Stimulated activated CD8-positive, alpha-beta memory T cell treated with anti-CD3 and anti-CD28 coated beads, Interleukin-15, amount 100 ng/mL, for 4 hours (primary cell): ENCODE measurements around the gene PEAR1.

Experiments
- DNase-seq, 2 donors: peaks; one replicate each; pipeline ENCODE4 v3.0.0-alpha.2; 2020; ENCODE audit warnings: low read depth in 2 of 2

The PEAR1 gene

DNA sequence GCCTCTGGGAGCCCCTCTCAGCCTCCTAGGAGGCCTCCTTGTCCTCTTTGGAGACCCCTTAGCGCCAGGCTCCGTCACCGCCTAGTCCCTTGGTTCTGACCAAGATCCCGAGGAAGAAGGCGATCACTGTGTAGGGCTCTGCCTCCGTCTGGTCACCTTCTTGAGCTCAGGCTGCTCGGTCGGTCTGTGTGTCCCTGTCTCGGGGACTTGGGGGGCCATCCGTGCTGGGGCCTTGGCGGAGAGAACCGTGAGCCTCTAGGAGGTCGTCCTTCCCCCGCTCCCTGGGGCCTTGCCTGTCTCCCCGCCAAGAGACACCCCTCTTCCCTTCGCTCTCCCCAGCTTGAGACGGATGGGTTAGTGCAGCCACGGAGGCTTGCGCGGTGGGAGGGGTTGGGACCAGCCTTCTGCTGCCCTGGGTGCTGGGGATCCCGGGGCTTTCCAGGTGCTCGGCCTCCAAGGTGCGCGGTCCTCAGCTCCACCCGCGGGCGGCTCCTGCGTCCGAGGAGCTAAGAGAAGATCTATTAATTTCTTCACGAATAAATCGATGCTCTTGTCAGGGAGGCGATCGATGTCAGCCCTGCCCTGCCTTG is 33.9 kb upstream of the PEAR1 start:
- DNase-seq = no peak

DNA sequence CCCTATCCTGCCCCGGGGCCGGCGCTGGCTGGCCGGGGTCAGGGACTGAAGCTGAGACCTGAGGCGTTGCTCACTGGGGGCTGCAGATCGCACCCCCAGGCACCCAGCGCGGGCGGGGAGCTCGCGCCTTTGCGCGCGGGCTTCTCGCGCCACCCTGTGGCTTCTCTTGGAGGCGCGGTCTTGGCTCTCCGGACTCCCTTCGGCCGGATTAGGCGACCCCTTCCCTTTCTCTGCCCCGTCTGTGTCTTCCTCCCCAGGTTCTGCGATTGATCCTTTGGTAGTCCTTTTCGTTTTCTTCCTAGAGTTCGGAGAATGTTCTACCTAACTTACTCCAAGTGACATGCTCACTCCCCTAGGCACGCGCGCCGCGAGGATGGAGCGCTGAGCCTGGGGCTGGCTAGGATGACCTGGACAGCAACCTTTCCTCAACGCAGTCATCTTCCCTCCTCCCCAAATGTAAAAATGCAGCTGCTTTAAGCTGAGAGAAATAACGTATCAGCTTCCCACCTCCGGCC is 33.3 kb upstream of the PEAR1 start:
- no peak for DNase-seq

DNA sequence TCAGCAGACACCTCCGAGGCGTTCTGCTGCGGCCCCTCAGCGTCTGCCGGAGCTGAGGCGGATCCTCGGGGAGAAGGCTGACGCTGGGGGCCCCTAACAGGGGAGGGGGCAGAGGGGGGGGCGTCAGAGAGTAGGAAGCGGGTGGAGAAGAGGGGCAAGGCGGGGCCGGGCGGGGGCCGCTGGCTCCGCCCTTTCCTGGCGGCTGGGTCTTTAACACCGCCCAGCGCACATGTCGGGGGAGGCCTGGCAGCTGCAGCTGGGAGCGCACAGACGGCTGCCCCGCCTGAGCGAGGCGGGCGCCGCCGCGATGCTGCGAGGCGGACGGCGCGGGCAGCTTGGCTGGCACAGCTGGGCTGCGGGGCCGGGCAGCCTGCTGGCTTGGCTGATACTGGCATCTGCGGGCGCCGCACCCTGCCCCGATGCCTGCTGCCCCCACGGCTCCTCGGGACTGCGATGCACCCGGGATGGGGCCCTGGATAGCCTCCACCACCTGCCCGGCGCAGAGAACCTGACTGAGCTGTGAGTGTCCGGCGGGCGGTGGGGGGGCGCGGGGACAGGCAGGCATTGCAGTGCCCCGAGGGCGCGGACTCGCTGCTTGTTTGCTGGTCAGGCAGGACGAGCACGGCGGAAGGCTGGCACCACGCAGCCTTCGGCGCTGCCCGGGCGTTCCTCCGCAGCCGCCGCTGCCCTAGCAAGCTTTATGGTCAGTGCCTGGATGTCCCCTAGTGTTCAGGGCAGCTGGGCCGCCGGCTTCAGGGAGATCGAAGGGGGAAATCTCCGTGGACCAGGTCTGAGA is 32.7 kb upstream of the PEAR1 start, which contains the start of gene NTRK1:
NTRK1 (plus strand) TSS at position 238 of the 796 bp plus-strand sequence; CDS start at position 308, 70 bp downstream.
- peak in 1 of 2 donors; percentile 30 for DNase-seq

DNA sequence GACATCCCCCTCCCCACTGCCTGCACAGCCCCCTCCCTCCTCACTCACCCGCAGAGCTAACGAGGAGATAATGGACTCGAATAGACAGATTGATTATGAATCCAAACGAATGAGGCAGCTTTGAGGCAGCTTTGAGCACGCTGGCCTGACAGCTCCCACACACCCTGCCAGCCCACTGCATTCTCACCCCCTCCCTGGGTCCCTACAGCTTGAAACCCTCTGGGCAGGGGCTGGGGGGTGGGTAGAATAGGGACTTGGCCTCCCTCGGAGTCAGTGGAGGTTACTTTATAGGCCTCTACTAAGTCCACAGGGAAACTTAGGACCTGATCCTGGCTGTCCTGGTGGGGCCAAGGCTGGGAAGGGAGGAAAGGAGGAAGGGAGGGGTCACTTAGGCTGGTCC is 30.9 kb upstream of the PEAR1 start:
- no peak for DNase-seq

DNA sequence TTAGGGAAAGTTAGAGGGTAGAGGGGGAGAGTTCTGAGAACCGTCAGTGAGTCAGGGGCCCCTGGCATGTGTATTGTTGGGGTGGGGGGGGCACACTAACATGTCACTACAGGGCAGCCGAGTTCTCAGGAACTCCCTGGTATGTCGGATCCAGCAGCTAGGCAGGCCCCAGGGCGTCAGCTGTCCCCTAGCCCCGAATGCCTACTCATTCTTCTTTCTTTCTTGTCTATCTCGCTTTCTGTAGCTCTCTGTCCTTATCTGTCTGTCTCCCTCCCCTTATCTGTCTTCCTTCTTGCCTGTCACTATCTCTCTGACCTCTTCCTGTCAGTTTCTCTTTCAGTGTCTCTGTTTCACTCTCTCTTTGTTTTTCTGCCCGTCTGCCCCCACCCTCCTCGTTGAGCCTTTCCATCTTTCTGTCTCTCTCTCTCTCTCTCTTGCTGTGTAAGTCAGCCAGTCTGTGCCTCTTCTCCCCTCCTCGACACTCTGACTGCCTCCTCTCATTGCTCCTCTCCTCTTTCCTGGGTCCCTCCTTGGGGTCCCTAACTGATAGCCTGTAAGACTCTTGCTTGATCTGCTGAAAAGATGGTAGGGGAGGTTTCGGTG is 30.4 kb upstream of the PEAR1 start:
- no peak for DNase-seq

DNA sequence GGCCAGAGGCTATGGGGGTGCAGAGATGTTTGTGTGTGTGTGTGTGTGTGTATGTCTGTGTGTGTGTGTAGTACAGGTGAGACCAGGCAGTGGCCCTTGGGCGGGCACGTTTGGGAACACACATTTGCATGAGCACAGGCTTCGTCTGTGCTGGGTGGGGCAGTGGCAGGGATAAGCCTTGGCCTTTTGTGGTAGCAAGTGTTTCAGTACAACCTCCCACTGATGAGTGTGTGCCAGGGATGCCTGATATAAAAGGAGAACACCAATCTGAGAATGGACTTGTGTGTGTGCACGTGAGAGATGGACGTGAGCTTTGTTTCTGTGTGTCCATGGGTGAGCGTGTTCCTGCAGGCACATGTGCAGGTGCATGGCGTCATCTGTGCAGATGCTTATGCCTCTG is 29.9 kb upstream of the PEAR1 start:
- no peak for DNase-seq

DNA sequence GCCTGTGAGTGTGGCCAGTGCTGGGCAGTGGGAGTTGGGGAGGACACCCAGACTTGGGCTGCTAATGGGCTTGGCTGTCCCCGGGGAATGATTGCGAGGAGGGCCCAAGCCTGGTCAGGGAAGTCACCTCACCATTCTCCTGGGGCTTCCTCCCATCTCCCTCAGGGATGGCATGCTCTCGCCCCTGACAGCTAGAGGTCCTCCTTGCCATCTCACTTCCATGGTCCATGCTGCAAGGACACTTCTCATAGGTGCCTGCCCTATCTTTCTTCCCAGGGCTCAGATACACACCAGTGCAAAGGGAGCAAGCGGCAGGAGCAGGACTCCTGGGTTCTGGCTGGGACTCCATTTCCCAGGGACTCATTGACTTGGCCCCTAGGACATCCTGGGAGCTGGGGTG is 28.7 kb upstream of the PEAR1 start:
- DNase-seq = no peak

DNA sequence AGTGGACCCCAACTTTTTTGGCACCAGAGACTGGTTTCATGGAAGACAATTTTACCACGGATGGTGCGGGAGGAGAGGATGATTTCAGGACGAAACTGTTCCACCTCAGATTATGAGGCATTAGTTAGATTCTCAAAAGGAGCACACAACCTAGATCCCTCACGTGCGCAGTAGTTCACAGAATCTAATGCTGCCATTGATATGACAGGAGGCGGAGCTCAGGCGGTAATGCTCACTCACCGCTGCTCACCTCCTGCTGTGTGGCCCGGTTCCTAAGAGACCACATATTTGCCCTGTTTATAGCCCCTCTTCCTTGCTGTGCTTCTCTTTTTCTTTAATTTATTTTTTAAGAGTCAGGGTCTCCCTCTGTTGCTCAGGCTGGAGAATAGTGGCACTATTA is 28.3 kb upstream of the PEAR1 start:
- DNase-seq = no peak

DNA sequence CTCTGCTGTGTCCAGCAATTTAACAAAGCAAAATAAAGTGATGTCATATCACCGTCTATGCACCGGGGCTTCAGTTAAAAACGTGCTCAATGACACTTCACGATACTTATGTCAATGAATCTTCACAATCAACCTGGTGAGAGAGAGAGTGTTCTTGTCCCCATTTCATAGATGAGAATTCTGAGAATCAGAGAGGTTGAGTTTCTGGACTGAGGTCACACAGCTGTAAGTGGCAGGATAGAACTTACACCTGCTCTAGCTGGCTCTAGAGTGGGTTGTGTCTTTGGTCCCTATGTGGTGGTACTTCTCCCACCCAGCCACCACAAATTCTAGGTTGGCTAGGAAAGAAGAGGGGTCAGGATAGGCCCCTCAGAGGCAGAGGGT is 27.7 kb upstream of the PEAR1 start:
- DNase-seq = no peak

DNA sequence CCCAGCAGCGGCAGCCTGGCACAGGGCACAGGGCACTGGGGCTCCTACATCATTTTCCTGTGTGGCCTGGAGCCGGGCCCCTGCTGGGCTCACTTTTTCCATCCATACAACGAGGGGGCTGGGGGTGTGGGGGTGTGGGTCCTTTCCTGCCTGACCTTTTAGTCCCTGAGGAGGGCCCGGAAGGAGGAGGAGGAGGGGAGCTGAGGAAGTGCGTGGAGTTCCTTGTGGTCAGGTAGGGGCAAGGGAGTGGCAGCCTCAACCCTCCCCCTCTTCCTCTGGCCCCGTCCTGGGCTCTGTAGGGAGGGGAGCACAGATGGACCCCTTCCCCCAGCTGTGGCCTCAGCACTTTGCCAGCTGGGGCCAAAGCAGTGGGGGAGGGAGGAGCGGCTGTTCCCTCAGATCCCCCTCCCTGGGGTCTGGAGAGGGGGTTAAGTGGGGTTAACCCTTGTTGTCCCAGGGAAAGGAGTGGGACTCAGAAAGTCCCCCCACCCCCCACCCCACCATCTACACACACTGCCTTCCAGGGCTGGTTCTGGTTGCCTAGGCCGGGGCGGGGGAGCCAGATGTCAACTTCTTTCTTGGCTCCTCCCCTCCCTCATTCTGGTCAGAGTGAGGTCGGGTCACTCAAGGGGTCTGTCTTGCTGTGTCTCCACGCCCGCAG is 27.1 kb upstream of the PEAR1 start:
- no peak for DNase-seq

DNA sequence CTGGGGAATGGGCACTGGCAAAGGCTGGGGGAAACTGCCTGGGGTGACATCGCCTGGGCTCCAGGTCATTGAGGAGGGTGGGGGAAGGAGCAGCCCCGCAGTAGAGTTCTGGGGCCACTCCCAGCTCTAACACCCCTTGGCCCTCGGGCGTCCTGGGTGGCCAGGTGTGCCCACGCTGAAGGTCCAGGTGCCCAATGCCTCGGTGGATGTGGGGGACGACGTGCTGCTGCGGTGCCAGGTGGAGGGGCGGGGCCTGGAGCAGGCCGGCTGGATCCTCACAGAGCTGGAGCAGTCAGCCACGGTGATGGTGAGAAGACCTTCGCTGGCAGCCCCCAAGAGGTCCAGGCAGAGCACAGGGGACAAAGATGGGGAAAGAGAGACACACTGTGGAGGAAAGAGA is 25.2 kb upstream of the PEAR1 start:
- no peak for DNase-seq

DNA sequence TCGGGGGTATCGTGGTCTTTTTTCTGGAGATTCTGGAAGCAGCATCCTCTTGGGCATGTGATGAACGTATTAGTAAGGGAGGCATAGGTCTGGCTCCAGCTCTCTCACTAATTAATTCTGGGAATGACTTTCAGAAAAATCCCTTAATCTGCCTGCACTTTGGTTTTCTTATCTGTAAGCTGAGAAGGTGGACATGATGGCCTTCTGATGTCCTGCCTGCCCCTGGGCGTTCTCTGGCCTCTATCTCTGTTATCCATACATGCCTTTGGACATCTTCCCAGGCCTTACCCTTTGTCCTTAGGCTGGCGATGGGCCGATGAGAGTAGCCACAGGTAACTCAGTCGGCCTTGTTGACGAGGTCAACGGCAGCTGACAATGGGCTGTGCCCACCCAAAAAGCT is 24.1 kb upstream of the PEAR1 start:
- no peak for DNase-seq

DNA sequence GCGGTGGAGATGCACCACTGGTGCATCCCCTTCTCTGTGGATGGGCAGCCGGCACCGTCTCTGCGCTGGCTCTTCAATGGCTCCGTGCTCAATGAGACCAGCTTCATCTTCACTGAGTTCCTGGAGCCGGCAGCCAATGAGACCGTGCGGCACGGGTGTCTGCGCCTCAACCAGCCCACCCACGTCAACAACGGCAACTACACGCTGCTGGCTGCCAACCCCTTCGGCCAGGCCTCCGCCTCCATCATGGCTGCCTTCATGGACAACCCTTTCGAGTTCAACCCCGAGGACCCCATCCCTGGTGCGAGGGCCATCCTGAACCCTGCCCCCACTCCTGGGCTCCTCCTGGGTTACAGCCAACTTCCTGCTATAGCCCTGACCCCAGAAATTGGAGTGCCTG is 19.9 kb upstream of the PEAR1 start:
- DNase-seq = no peak

DNA sequence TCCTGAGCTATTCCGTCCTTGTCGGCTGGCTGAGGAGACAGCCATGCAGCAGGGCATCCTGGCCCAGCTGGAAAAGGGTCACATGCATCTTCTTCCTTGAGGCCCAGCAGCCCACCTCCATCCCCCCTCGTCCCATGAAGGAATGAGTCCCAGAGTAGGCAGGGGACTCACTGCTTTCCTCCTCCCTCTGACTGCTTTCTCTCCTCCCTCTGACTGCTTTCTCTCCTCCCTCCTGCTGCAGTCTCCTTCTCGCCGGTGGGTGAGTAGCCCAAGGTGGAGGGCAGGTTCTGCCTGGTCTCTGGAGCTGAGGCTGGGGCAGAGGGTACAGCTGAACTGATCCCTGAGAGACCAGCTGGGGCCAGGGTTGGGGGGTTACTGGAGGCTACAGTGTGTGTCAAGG is 19.4 kb upstream of the PEAR1 start:
- no peak for DNase-seq

DNA sequence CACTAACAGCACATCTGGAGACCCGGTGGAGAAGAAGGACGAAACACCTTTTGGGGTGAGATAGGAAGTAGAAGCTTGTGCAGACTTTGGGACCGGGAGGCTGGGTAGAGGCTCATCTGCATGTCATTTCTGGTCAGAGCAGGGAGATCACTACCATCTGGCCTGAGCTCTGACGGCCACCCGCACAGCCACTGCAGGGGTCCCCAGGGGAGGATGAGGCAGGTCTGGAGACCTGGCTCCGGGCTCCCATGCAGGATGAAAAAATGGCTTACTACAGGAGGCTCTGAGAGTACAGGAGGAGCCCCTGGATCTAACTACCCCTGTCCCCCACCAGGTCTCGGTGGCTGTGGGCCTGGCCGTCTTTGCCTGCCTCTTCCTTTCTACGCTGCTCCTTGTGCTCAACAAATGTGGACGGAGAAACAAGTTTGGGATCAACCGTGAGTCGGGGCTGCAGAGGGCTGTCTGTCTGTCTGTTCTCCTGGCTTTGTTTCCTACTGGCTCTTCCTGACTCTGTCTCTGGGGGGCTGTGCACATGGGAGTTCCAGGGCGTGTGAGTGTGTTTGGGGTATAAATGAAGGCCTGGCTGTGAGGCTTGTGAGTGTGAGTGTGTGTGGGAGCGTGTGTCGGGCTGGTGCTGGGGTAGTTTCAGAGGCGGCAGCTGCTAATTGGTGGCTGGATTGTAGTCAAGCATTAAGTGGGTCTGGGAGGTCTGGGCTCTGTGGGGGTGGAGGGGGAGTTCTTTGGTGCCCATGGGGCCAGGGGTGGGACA is 18.8 kb upstream of the PEAR1 start:
- no peak for DNase-seq

DNA sequence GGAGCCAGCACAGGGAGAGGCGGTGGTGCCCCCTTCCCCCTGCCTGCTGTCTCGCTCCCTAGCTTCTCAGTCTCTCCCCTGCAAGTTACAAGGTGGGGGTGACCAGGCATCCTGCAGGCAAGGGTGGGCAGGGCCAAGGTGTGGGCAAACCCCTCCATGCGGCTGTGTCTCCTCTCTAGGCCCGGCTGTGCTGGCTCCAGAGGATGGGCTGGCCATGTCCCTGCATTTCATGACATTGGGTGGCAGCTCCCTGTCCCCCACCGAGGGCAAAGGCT is 18.2 kb upstream of the PEAR1 start:
- DNase-seq = no peak

DNA sequence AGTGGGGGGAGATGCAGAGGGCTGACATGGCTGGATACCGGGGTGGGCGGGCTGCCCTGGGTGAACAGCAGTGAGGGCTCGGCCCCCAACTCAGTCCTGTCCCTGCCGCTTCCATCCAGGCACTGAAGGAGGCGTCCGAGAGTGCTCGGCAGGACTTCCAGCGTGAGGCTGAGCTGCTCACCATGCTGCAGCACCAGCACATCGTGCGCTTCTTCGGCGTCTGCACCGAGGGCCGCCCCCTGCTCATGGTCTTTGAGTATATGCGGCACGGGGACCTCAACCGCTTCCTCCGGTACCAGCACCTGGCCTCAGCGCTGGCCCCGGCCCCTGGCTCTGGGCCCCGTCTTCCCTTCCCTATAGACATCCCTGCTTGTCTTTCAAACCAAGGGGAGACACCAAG is 17.2 kb upstream of the PEAR1 start:
- DNase-seq = no peak

DNA sequence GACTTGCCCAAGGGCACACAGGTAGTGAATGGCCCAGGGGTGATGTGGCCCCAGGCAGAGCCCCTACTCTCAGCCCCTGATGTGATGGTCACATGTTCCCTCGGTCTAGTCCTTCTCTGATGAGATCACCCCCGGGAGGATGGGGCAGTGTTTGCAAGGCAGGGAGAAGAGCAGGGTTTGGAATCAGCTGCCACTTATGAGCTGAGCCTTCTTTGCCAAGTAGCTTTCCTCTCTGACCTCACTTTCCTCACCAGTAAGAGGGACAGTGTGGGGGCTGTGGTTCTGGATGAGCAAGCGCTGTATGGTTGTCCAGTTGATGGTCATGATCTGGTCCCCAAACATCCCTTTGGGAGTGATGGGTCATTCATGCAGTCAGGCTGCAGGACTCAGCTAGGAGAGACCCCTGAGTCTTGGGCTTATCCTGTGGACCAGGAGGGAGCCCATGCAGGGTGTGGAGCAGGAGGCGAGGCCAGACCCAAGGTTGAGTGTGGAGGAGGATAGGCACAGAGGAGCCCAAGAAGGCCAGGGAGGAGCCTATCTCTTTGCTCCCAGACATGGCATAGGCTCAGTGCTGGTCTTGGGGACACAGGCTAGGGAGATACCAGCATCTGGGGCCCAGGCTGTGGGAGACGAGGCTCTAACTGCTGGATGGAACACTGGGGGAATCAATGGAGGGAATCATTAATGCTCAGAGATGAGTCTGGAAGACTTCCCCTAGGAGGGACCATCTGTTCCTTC is 15.9 kb upstream of the PEAR1 start:
- DNase-seq = no peak

DNA sequence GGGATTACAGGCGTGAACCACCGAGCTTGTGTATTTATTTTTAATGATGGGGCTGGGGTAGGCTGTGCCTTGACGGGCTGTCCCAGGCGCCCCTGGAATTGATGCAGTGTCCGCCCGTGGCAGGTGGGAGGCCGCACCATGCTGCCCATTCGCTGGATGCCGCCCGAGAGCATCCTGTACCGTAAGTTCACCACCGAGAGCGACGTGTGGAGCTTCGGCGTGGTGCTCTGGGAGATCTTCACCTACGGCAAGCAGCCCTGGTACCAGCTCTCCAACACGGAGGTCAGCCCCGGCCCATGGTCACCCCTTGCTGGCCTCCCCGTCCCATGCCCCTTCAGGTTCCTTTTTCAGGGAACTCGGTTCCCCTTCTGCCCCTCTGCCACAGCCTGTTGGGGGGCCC is 13.6 kb upstream of the PEAR1 start:
- no peak for DNase-seq

DNA sequence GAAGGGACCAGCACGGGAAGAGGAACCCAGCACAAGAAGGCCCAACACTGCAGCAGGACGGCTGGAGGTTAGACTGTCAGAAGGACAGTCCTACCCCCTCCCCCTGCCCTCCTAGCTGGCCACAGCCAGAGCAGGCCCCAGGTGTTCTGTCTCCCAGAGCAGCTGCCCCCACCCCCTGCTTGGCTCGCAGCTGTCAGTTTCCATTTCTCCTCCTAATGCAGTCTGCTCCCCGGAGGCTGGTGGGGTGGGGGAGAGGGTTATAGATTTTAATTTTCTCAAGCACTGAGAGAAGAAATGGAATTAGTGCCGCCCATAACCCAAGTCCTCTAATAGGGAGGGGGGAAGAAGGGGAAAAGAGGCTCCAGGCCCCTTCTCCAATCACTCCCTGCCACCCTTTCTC is 13.0 kb upstream of the PEAR1 start:
- no peak for DNase-seq

DNA sequence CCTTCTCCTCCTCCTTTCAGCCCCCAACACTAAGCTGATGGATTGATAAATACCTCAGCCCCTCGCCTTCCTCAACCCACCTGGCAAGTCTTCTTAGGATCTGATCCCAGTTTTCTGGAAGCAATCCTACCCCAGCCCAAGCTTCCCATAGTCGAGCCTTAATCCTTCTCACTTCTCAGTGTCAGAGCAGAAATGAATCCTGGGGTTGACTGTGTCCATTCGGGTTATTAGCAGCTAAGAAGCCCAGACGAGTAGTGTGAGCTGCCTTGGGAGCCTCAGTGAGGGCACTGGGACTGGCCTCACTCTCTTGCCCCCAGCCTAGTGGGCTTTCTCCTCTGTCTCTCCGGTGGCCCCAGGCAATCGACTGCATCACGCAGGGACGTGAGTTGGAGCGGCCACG is 12.4 kb upstream of the PEAR1 start:
- no peak for DNase-seq
